Colonic mucosa (tissue), 4 donors: Measurements from ENCODE around the gene DGKH. TPM values are rescaled to one million over a fixed set of nuclear protein-coding genes. Genes with fewer than 3 reads are reported as not detected.
"Not testable (repeated sequence)": the region's sequence is repeated elsewhere in the genome, so short reads cannot be mapped to it uniquely, and the experiment has no call there.

Source experiments
- DNase-seq: peaks from one replicate; pipeline ENCODE4 v3.0.0-alpha.2; 2020
- H3K27ac ChIP-seq: fragments of 200-600 bp; one replicate; pipeline ENCODE4 v1.8.0; 2021
- H3K27me3 ChIP-seq: fragments of 200-600 bp; one replicate; pipeline ENCODE4 v1.8.0; 2021
- H3K36me3 ChIP-seq: fragments of 200-600 bp; one replicate; pipeline ENCODE4 v1.8.0; 2021
- H3K4me1 ChIP-seq: fragments of 200-600 bp; one replicate; pipeline ENCODE4 v1.8.0; 2021; ENCODE audit warnings: mild to moderate bottlenecking
- H3K4me3 ChIP-seq: fragments of 200-600 bp; one replicate; pipeline ENCODE4 v1.8.0; 2021
- H3K9ac ChIP-seq, 2 donors: one replicate each; pipeline ENCODE4 v1.7.0; 2013; ENCODE audit warnings: control low read depth in 2 of 2, low read depth in 2 of 2, low read length in 2 of 2
- H3K9me3 ChIP-seq: fragments of 200-600 bp; one replicate; pipeline ENCODE4 v1.8.0; 2021
- CTCF ChIP-seq: fragments of 200-600 bp; IDR thresholded peaks from one replicate; pipeline ENCODE4 v1.8.0; 2022; ENCODE audit warnings: antibody characterized with exemption, mild to moderate bottlenecking
- intact Hi-C: fragments of 100-400 bp; cut with DNase I; formaldehyde crosslinking; loops from one replicate; pipeline ENCODE4 v1.14.1; 2022
- total RNA-seq, 2 donors: library from RNA; stranded (reverse); fragmentation: NEBNext Ultra II Directional in 1 of 2; extraction: Animal tissue kit (Norgen Biotek cat#: 25700) in 1 of 2; gene quantifications; one replicate each; pipeline ENCODE4 v1.2.1, GENCODE V29; 2021
- donor health status: healthy.
- donor health status: DM: no; HTN: no; CAD: no.
- donor health status: DM: no; HTN: no; CAD: no.

DGKH gene
- total RNA-seq, 2 donors from 2014 or later = 15.5 to 17.9 TPM

- H3K27ac ChIP-seq = no peak overlapping the region
- H3K4me3 ChIP-seq = no peak overlapping the region
- H3K9ac ChIP-seq = no peak overlapping the region
- no peak for DNase-seq
- H3K4me1 ChIP-seq = no peaks in the 10 kb centered on the region
- TF ChIP-seq CTCF = no peak
- no peaks in the 10 kb centered on the region for H3K27me3 ChIP-seq
- intact Hi-C loops = no loop called here
- H3K36me3 ChIP-seq = peaks cover 8% of the 10 kb centered on the region
- no peaks in the 10 kb centered on the region for H3K9me3 ChIP-seq
Measured at GRCh38 chr13:42127047-42127446, 78.6 kb downstream of the DGKH start.

DNA sequence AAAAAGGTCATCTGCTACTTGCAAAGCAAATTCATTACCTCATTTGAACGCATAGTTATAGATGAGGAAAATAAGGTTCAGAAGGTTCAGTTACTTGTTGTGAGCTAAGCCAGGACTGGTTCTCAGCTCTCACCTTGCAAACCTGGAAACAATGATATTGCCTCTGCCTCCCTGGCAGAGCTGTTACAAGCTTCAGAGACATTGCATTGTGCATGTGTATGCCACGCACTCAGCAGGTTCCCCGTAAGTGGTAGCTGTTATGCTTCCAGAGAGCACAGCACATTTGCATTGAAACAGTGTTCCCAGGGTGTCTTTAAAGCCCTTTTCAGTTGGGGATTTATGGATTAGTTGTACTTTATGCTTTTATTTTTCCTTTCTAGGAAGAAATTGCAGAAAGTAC is 80.6 kb downstream of the DGKH start:
- H3K9me3 ChIP-seq = no peaks in the 10 kb centered on the region
- H3K4me1 ChIP-seq = no peaks in the 10 kb centered on the region
- peaks cover 8% of the 10 kb centered on the region for H3K36me3 ChIP-seq
- H3K27ac ChIP-seq = no peak overlapping the region
- no peak overlapping the region for H3K4me3 ChIP-seq
- no peak for DNase-seq
- TF ChIP-seq CTCF = no peak
- H3K27me3 ChIP-seq = no peaks in the 10 kb centered on the region
- H3K9ac ChIP-seq = no peak overlapping the region
- intact Hi-C loops = no loop called here

DNA sequence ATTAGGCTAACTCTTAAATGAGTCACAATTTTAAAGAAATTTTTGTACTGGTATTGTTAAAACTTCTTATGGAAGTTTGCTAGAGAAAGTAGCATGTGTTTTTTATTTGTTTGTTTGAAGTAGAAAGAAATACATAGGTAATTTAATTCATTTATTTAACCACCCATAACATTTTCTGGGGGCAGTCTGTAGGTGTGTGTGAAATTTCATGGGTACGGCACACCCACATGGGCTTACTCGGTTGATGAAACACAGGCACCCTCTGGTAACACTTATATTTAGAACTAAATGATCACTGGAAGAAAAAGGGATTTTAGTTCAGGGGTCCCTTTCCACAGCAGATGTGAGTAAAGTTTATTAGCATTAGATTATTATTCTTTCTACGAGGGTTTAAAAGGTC is 88.1 kb downstream of the DGKH start:
- DNase-seq = no peak
- Histone ChIP-seq H3K36me3 (no peaks in the 10 kb centered on the region), H3K4me1 (no peaks in the 10 kb centered on the region), H3K9me3 (no peaks in the 10 kb centered on the region), H3K4me3 (no peak overlapping the region), H3K27me3 (no peaks in the 10 kb centered on the region), H3K9ac (no peak overlapping the region), H3K27ac (no peak overlapping the region)
- intact Hi-C loops = no loop called here
- no peak for TF ChIP-seq CTCF

DNA sequence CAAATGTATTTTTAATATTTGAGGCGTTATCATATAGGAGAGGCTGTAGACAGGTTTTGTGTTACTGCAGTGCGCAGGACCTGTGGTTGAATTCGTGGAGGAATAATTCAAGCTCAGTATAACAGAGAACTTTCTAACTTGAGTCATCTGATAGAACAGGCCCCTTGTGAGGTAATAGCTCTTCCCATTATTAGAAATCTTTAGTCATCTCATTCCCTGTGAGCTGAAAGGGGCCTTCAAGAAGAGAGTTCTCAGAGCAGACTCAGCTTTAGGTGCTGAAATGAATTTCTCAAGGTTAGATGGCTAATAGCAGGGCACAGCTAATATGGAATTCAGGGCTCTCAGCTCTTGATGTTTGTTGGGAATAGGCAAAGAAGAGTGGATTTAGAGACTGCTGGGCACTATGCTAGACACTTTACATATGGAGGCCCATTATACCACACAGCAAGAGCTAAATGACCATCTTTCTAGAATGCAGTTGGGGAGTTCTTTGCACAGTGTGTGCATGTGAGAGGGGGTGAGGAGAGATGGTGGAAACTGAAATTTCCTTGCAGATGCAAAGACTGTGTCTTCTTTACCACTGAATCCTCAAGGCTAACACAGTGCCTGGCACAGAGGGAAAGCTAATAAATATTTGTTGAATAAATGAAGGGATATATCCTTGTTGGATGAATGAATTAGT is 89.5 kb downstream of the DGKH start:
- Histone ChIP-seq H3K27me3 (no peaks in the 10 kb centered on the region), H3K27ac (no peak overlapping the region), H3K9me3 (no peaks in the 10 kb centered on the region), H3K36me3 (no peaks in the 10 kb centered on the region), H3K4me1 (no peaks in the 10 kb centered on the region), H3K9ac (no peak overlapping the region), H3K4me3 (no peak overlapping the region)
- no peak for DNase-seq
- TF ChIP-seq CTCF = no peak
- intact Hi-C loops = no loop called here

- no peak for DNase-seq
- Histone ChIP-seq H3K9ac (no peak overlapping the region), H3K4me3 (no peak overlapping the region), H3K4me1 (no peaks in the 10 kb centered on the region), H3K36me3 (no peaks in the 10 kb centered on the region), H3K27ac (no peak overlapping the region), H3K27me3 (no peaks in the 10 kb centered on the region), H3K9me3 (no peaks in the 10 kb centered on the region)
- TF ChIP-seq CTCF = no peak
- intact Hi-C loops = no loop called here
Measured at GRCh38 chr13:42140494-42140893, 92.0 kb downstream of the DGKH start.

- DNase-seq, intact Hi-C loops, H3K36me3 ChIP-seq, H3K4me3 ChIP-seq, H3K9ac ChIP-seq, H3K9me3 ChIP-seq, H3K27ac ChIP-seq, H3K27me3 ChIP-seq, H3K4me1 ChIP-seq: not testable (repeated sequence)
Measured at GRCh38 chr13:42141052-42141451, 92.6 kb downstream of the DGKH start.
